Embryonic facial prominence (tissue), 1 donor: ENCODE results near the gene KANSL1.

Experiments
- DNase-seq: peaks from one replicate; pipeline ENCODE4 v3.0.0-alpha.2; 2016; ENCODE audit errors: extremely low spot score

KANSL1 gene

DNA sequence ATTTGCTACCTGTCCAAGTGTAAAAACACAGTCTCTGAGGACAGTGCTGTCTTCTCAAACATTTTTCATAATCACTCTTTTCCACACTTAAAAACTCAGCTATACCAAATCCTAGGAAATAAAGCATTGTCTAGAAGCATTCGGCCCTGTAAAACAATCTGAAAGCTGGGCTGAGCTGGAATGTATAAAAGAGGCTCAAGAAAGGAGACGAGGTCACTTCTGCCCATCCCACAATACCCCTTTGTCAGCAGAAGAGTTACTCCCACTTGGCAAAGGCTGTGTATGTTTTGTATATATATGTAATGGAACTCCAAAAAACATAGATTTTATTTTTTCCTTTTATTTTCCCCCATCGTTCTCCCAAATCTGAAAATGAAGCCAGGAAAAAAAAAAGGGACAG, 150.3 kb downstream of the KANSL1 start:
- no peak for DNase-seq

- no peak for DNase-seq
These were observed 151.0 kb downstream of the KANSL1 start for GRCh38 chr17:46042246-46042645.

DNA sequence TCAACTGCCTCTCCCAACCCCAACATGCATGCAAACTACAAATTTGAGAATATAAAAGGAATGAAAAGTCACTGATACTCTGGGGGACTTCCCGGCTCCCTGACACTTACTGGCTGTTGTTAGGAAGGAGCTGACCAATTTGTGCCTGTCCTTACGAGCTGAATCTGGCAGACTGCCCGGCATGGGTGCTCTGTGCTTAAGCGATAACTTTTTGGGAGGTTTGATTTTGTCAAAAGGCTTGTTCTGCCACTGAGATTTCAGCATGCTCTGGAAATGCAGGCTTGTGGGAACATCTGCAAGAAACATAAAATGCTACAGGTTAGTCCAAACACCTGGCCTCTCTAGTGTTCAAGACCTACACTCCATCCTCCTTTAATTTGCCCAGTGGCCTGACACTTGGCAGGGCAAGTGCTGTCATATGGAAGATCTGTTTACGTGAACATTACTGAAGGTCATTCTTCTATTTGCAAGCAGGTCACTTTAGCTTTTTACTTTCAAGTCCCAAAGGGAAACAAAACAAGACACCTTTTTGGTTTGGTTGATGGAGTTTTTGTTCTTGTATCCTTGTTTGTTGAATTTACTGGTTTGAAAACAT, 153.5 kb downstream of the KANSL1 start:
- DNase-seq: no peak

DNA sequence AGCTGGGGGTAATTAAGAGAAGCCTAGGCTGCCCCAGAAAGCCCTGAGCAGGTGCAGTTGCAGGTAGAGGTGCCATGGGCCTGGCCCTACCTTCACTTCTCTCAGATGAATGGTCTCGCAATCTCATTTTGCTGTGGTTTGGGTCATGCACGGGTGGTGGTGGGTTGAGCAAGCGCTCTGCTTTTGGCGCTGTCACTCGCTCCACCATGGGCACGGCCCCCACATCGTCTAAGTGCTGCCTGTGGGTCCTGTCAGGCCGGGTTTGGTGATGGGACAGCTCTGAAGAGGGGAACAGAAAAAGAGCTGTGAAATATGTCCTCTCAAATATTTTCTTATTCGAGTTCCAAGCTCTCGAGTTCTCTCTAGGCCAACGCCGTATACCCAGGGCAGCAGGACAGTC, 154.3 kb downstream of the KANSL1 start:
- no peak for DNase-seq

- DNase-seq: no peak
These were observed 154.8 kb downstream of the KANSL1 start for GRCh38 chr17:46038414-46038813.

DNA sequence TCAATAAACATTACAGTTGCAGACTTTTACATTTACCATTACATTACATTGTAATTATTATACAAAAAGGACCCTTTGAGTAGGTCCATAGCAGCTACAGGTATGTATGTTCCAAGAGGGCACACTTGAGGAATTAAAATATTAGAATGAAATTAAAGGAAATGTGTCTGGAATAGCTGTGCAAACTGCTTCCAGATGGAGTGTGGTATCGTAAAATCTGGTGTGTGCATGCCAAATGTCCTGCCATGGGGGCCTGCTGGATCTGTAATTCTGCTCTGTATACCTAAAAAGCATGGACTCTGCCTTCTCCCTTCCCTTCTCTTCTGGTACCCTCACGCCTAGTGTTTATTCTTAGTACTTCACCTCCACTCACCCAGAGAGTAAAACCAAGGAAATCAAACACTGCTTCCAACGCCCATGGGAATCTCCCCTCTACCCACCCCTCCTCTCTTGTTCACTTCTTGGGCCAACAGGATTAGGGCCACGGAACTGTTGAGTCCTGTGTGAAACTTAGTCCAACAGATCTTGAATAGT, 155.4 kb downstream of the KANSL1 start:
- DNase-seq: no peak

DNA sequence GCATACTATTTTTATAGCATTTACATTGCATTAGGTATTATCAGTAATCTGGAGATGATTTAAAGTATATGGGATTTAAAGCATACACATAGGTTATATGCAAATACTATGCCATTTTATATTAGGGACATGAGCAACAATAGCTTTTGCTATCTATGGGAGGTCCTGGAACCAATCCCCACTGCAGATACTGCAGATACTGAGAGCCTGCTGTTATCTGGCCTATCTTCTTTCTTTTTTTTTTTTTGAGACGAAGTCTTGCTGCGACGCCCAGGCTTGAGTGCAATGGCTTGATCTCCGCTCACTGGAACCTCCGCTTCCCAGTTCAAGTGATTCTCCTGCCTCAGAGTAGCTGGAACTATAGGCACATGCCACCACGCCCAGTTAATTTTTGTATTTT, 156.7 kb downstream of the KANSL1 start:
- no peak for DNase-seq

DNA sequence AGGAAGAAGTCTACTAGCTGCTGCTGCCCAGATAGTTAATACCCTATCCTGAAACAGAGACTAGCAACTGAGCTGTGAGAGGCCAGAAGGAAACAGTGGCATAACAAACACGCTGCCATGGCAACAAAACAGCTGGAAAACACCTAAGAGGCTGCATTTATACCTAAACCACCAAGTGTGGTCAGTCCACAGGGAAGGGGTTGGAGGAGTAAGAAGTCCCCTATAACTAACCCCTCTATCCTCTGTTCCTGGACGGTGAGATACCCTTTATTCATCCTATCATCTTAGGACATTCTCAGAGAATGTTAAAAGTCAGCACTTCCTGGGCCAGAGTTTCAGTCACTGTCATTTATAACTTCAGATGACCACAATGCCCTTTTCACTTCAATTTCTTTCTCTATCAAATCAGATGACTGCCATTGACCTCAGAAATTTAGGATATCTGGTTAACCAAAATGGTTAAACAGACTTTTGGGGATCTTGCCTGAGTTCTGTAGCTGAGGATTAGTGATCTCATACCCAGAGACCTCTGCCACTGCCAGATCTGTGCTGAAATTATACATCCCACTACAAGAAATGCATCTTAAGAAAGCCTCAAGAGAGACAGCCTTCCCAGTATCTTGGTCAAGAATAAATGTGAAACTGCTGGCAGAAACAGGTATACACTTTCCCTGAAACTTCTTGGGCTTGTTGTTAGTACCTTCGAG, 158.0 kb downstream of the KANSL1 start:
- no peak for DNase-seq

DNA sequence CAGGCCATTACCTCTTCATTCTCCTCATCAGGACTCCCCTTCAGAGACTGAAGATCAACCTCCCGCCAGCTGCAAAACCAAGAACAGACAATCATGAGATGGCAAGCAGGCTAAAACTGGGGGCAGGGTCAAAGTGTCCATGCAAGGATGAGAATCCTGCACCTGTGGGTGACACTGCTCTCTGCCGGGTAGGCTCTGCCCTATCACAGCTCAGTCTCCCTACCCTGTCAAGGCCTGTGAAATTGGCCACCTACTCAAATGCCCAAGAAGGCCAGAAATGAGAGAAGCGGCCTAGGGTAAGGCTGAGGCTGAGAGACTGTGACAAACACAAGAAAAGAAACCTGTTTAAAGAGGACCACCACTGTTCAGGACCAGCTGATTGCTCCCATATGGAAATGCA, 159.8 kb downstream of the KANSL1 start:
- no peak for DNase-seq

DNA sequence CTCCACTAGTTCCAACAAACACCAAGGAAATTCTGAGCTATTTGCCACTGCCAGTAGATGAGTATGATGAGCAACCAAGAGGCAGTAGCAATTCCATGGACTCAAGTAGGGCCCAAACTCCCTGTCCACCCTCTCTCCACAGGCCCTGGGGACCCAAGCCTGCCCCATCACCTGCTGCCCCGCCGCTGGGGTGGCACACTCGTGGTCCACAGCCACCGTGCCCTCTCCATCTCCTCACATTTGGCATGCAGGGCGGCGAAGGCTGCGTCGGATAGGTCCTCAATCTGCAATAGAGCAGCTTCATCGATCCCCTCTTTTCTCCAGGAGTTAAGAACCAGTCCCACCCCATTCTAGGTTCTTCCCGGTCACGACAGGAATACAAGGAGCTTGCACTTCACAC, 160.3 kb downstream of the KANSL1 start:
- DNase-seq: no peak

DNA sequence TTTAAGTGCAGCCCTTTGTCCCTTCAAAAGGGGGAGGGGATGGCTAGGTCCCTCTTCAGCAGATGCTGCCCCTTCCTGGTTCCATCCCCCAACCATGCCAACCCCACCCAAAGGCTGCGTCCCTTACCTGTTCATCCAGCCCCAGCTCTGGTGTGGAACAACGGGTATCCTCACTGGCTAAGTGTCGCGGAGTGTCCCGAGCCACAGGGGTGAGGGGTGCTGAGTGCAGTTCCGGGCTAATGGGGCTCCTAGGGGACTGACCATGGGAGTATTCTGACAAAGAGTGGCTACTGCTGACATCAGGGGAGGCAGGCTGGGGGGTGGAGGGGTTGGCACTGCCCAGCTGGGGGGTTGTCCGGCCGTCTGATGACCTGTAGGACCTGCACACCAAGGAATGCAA, 161.3 kb downstream of the KANSL1 start:
- no peak for DNase-seq

- DNase-seq: no peak
These were observed 161.8 kb downstream of the KANSL1 start for GRCh38 chr17:46031440-46031839.

DNA sequence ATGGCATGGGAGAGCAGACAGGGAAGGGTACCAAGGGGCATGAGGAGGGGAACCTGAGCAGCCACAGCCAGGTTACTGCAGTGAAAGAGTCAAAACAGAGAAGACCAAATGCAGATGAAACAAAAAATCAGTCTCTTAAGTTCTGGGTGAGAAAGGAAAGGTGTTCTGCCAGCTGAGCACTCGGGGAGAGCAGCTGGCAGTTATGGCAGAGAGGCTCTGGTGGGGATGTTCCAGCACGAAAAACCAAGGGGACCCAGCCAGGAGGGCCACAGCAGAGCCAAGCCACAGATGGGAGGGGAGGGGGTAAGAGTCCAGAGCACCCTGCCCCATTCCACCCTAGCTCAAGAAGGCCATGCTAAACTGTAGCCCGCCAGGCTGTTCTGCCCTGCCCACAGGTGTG, 162.5 kb downstream of the KANSL1 start:
- no peak for DNase-seq

DNA sequence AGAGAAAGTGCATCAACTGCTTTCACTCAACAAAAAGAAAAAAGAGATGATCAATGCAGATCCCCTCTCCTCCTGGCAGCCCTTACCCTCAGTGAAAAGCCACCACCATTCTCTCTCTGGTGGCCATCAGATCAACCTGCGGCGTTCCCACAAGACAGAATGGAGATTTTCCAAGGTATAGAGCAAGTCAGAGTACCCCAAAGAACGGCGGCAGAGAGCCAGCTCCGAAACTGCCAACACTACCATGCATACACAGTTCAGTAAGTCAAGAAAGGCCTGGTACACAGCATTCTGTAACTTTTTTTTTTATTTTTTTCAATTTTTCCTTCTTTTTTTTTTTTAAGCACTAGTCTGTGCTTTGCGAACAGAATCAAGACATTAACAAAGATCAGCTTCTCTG, 163.6 kb downstream of the KANSL1 start:
- no peak for DNase-seq

DNA sequence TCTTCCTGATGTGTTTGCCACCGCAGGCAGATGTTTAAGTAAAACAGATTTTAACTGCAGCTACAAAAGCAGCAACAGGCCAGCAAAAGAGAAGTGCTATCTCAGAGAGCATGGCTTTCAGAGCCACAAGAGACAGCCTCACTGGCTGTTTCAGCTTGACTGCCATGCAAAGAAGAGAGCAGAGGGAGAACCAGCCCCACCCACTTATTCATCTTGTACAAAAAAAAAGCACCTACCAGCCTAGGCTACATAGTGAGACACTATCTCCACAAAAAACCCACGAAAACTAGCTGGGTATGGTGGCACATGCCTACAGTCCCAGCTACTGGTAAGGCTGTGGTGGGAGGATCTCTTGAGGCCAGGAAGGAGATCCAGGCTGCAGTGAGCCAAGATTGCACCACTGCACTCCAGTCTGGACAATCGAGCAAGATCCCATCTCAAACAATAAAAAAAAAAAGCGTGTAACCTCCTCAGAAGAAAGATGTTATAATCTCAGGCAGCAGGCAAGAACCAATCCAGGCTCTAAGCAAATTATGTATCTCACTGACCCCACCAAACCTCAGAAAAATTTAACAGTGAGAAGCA, 164.2 kb downstream of the KANSL1 start:
- DNase-seq: no peak

DNA sequence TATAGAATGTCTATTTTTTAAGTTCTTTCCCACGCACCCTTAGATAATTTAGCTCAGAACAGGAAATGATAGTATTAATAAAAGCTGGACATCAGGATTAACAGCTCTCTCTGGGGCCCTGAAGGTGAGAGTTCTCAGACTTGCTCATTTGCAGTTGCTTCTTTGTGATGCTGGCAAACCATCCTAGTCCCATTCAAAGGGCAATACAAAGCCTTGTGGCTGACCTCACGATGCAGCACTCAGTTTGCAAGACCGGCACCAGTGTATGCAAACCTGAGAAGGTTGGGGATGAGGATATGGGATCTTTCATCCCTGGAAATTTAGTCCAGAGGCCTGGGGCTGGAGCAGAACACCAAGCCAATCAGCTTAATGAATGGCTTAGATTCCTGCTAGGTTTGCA, 164.9 kb downstream of the KANSL1 start:
- DNase-seq: no peak

DNA sequence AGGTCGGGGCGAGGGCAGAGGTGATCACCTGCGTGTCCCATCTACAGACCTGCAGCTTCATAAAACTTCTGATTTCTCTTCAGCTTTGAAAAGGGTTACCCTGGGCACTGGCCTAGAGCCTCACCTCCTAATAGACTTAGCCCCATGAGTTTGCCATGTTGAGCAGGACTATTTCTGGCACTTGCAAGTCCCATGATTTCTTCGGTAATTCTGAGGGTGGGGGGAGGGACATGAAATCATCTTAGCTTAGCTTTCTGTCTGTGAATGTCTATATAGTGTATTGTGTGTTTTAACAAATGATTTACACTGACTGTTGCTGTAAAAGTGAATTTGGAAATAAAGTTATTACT, 165.3 kb downstream of the KANSL1 start:
- no peak for DNase-seq

DNA sequence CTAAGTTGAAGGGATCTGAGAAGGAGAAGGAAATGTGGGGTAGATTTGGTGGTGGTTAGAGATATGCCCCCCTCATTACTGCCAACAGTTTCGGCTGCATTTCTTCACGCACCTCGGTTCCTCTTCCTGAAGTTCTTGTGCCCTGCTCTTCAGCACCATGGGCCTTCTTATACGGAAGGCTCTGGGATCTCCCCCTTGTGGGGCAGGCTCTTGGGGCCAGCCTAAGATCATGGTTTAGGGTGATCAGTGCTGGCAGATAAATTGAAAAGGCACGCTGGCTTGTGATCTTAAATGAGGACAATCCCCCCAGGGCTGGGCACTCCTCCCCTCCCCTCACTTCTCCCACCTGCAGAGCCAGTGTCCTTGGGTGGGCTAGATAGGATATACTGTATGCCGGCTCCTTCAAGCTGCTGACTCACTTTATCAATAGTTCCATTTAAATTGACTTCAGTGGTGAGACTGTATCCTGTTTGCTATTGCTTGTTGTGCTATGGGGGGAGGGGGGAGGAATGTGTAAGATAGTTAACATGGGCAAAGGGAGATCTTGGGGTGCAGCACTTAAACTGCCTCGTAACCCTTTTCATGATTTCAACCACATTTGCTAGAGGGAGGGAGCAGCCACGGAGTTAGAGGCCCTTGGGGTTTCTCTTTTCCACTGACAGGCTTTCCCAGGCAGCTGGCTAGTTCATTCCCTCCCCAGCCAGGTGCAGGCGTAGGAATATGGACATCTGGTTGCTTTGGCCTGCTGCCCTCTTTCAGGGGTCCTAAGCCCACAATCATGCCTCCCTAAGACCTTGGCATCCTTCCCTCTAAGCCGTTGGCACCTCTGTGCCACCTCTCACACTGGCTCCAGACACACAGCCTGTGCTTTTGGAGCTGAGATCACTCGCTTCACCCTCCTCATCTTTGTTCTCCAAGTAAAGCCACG, 165.9 kb downstream of the KANSL1 start:
- DNase-seq: no peak

DNA sequence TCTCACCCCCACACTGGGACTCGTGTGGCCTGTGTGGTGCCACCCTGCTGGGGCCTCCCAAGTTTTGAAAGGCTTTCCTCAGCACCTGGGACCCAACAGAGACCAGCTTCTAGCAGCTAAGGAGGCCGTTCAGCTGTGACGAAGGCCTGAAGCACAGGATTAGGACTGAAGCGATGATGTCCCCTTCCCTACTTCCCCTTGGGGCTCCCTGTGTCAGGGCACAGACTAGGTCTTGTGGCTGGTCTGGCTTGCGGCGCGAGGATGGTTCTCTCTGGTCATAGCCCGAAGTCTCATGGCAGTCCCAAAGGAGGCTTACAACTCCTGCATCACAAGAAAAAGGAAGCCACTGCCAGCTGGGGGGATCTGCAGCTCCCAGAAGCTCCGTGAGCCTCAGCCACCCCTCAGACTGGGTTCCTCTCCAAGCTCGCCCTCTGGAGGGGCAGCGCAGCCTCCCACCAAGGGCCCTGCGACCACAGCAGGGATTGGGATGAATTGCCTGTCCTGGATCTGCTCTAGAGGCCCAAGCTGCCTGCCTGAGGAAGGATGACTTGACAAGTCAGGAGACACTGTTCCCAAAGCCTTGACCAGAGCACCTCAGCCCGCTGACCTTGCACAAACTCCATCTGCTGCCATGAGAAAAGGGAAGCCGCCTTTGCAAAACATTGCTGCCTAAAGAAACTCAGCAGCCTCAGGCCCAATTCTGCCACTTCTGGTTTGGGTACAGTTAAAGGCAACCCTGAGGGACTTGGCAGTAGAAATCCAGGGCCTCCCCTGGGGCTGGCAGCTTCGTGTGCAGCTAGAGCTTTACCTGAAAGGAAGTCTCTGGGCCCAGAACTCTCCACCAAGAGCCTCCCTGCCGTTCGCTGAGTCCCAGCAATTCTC, 166.8 kb downstream of the KANSL1 start:
- no peak for DNase-seq

- no peak for DNase-seq
These were observed 167.6 kb downstream of the KANSL1 start for GRCh38 chr17:46025510-46026165.

DNA sequence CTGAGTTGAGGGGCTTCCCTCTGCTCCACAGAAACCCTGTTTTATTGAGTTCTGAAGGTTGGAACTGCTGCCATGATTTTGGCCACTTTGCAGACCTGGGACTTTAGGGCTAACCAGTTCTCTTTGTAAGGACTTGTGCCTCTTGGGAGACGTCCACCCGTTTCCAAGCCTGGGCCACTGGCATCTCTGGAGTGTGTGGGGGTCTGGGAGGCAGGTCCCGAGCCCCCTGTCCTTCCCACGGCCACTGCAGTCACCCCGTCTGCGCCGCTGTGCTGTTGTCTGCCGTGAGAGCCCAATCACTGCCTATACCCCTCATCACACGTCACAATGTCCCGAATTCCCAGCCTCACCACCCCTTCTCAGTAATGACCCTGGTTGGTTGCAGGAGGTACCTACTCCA, 168.2 kb downstream of the KANSL1 start:
- no peak for DNase-seq
